Common myeloid progenitor, CD34-positive (primary cell): Measurements from ENCODE around the gene ETS1.

ENCODE experiments used
- CTCF ChIA-PET: fragments of 350-600 bp; sonication (Branson Sonifier 250); formaldehyde crosslinking; loops from one replicate; lab custom pipeline; 2021; ENCODE audit warnings: antibody characterized with exemption; lab: Charles Lee
- POLR2A ChIA-PET: fragments of 350-600 bp; sonication (Branson Sonifier 250); formaldehyde crosslinking; loops from one replicate; lab custom pipeline; 2021; ENCODE audit warnings: antibody characterized with exemption; lab: Charles Lee
- DNase-seq, 3 donors: peaks; one replicate each; pipeline versions ENCODE4 v3.0.0 to v3.0.0-alpha.2; 2013
- H3K27ac ChIP-seq, 2 experiments: 1 replicate in 1 of 2; 2 replicates in 1 of 2; pipeline ENCODE4 v1.7.0; 2013; ENCODE audit warnings: inconsistent platforms in 2 of 2, low read length in 2 of 2, mild to moderate bottlenecking in 2 of 2, low read depth in 1 of 2, moderate library complexity in 1 of 2; ENCODE audit not compliant: severe bottlenecking in 2 of 2, insufficient read depth in 1 of 2, poor library complexity in 1 of 2
- H3K27me3 ChIP-seq, 5 experiments: replicated peaks in 2 of 5; 1 replicate in 3 of 5; 2 replicates in 2 of 5; pipeline versions ENCODE4 v1.6.1 to v1.7.0; 2013; ENCODE audit warnings: low read length in 4 of 5, mild to moderate bottlenecking in 2 of 5, moderate library complexity in 2 of 5, inconsistent platforms in 1 of 5; ENCODE audit not compliant: insufficient read depth in 5 of 5, control insufficient read depth in 4 of 5
- H3K36me3 ChIP-seq, 4 experiments: 1 replicate in 2 of 4; 2 replicates in 2 of 4; pipeline versions ENCODE4 v1.6.1 to v1.7.0; 2013; ENCODE audit warnings: low read length in 3 of 4, control low read depth in 1 of 4, mild to moderate bottlenecking in 1 of 4; ENCODE audit not compliant: control insufficient read depth in 4 of 4, insufficient read depth in 4 of 4
- H3K4me1 ChIP-seq, 4 experiments: 1 replicate in 3 of 4; 2 replicates in 1 of 4; pipeline versions ENCODE4 v1.6.1 to v1.7.1; 2013; ENCODE audit warnings: low read length in 3 of 4, mild to moderate bottlenecking in 3 of 4, control low read depth in 1 of 4, inconsistent platforms in 1 of 4, moderate library complexity in 1 of 4; ENCODE audit not compliant: control insufficient read depth in 4 of 4, insufficient read depth in 4 of 4; ENCODE audit errors: control extremely low read depth in 1 of 4
- H3K4me3 ChIP-seq, 7 experiments: 1 replicate in 4 of 7; 2 replicates in 3 of 7; pipeline versions ENCODE4 v1.5.1 to v1.7.0; 2013; ENCODE audit warnings: mild to moderate bottlenecking in 7 of 7, low read length in 6 of 7, moderate library complexity in 6 of 7, inconsistent platforms in 2 of 7, low read depth in 2 of 7, control low read depth in 1 of 7; ENCODE audit not compliant: insufficient read depth in 4 of 7, control insufficient read depth in 1 of 7; ENCODE audit errors: extremely low read depth in 1 of 7
- H3K9me3 ChIP-seq, 5 experiments: 1 replicate in 4 of 5; 2 replicates in 1 of 5; pipeline versions ENCODE4 v1.6.1 to v1.7.1; 2013; ENCODE audit warnings: low read length in 4 of 5, mild to moderate bottlenecking in 2 of 5, inconsistent platforms in 1 of 5, low read depth in 1 of 5, moderate library complexity in 1 of 5; ENCODE audit not compliant: control insufficient read depth in 4 of 5, insufficient read depth in 2 of 5; ENCODE audit errors: control extremely low read depth in 1 of 5
- WGBS: methylation state at CpG from one replicate; pipeline ENCODE4 v1.1.5; 2013; ENCODE audit not compliant: insufficient coverage; 5-methylcytosine and 5-hydroxymethylcytosine counted together

Gene ETS1

GRCh38 chr11:128518493-128519207 lies 68.7 kb downstream of the ETS1 start:
- peaks cover 0 to 3% (median under 1%) of the 10 kb centered on the region in 4 experiments for H3K36me3 ChIP-seq
- CTCF ChIA-PET = interaction anchor here (0.9 to 2.8 kb wide), 7 partner anchors 10 to 346 kb away, joined by 3 to 12 read pairs (median 5); no protein-coding TSS in a partner anchor
- peaks cover 22 to 42% (median 24%) of the 10 kb centered on the region in 4 experiments for H3K4me1 ChIP-seq
- 96% methylated on average over 6 of the region's 7 CpGs for WGBS
- H3K27ac ChIP-seq = no peak overlapping the region
- POLR2A ChIA-PET = no interaction called here
- DNase-seq = no peak
- no peak overlapping the region for H3K4me3 ChIP-seq
- H3K27me3 ChIP-seq = no peaks in the 10 kb centered on the region
- H3K9me3 ChIP-seq = no peaks in the 10 kb centered on the region

- Histone ChIP-seq H3K4me1 (peaks cover 12 to 32% (median 16%) of the 10 kb centered on the region in 4 experiments), H3K36me3 (peaks cover 0 to 9% (median 6%) of the 10 kb centered on the region in 4 experiments), H3K9me3 (no peaks in the 10 kb centered on the region), H3K27me3 (no peaks in the 10 kb centered on the region), H3K27ac (no peak overlapping the region), H3K4me3 (no peak overlapping the region)
- no peak for DNase-seq
- ChIA-PET CTCF (interaction anchor here (0.7 to 2.6 kb wide), 7 partner anchors 9 to 234 kb away, joined by 3 to 11 read pairs (median 3); no protein-coding TSS in a partner anchor), POLR2A (no interaction called here)
- WGBS = 94% methylated on average over 2 of the region's 5 CpGs
Measured at GRCh38 chr11:128517451-128518230, 69.7 kb downstream of the ETS1 start.

GRCh38 chr11:128516886-128517285 lies 70.5 kb downstream of the ETS1 start:
- H3K36me3 ChIP-seq = peaks cover 0 to 13% (median 10%) of the 10 kb centered on the region in 4 experiments
- no peak for DNase-seq
- WGBS = 100% methylated on average over 4 of the region's 4 CpGs
- POLR2A ChIA-PET = no interaction called here
- H3K4me1 ChIP-seq = peaks cover 8 to 30% (median 15%) of the 10 kb centered on the region in 4 experiments
- CTCF ChIA-PET = interaction anchor here (0.7 to 2.6 kb wide), 5 partner anchors 8 to 113 kb away, joined by 3 to 11 read pairs (median 3); no protein-coding TSS in a partner anchor
- no peaks in the 10 kb centered on the region for H3K9me3 ChIP-seq
- no peak overlapping the region for H3K4me3 ChIP-seq
- no peak overlapping the region for H3K27ac ChIP-seq
- H3K27me3 ChIP-seq = no peaks in the 10 kb centered on the region

- 100% methylated on average over 5 of the region's 10 CpGs for WGBS
- Histone ChIP-seq H3K9me3 (no peaks in the 10 kb centered on the region), H3K4me3 (no peak overlapping the region), H3K27ac (no peak overlapping the region), H3K4me1 (peaks cover under 1 to 23% (median 14%) of the 10 kb centered on the region in 4 experiments), H3K36me3 (peaks cover 0 to 13% (median 10%) of the 10 kb centered on the region in 4 experiments), H3K27me3 (no peaks in the 10 kb centered on the region)
- ChIA-PET POLR2A (no interaction called here), CTCF (interaction anchor here (1.3 to 1.7 kb wide), 2 partner anchors 19 to 114 kb away, joined by 3 to 5 read pairs; no protein-coding TSS in a partner anchor)
- no peak for DNase-seq
Measured at GRCh38 chr11:128515826-128516778, 71.3 kb downstream of the ETS1 start.

GRCh38 chr11:128515086-128515485 lies 72.3 kb downstream of the ETS1 start:
- peaks cover 0 to 13% (median 8%) of the 10 kb centered on the region in 4 experiments for H3K4me1 ChIP-seq
- peak in 2 of 3 donors; percentile 31 to 44 for DNase-seq
- H3K9me3 ChIP-seq = no peaks in the 10 kb centered on the region
- peaks cover 0 to 13% (median 10%) of the 10 kb centered on the region in 4 experiments for H3K36me3 ChIP-seq
- WGBS = 72% methylated on average over 5 of the region's 6 CpGs
- ChIA-PET POLR2A (no interaction called here), CTCF (interaction anchor here (1.7 kb wide), 1 partner anchor 18 kb away, joined by 5 read pairs; no protein-coding TSS in a partner anchor)
- H3K27me3 ChIP-seq = no peaks in the 10 kb centered on the region
- H3K27ac ChIP-seq = no peak overlapping the region
- H3K4me3 ChIP-seq = no peak overlapping the region

- CTCF ChIA-PET = no interaction called here
- Histone ChIP-seq H3K36me3 (peaks cover 0 to 13% (median 9%) of the 10 kb centered on the region in 4 experiments), H3K4me1 (peaks cover 0 to 13% (median 4%) of the 10 kb centered on the region in 4 experiments), H3K27ac (no peak overlapping the region), H3K27me3 (no peaks in the 10 kb centered on the region), H3K9me3 (no peaks in the 10 kb centered on the region), H3K4me3 (no peak overlapping the region)
- DNase-seq = no peak
- WGBS = 78% methylated on average over 3 of the region's 6 CpGs
- POLR2A ChIA-PET = interaction anchor here (0.6 kb wide), 1 partner anchor 25 kb away, joined by 3 read pairs; no protein-coding TSS in a partner anchor
Measured at GRCh38 chr11:128513915-128514681, 73.3 kb downstream of the ETS1 start.
